Stomach smooth muscle (tissue), 2 donors: Measurements from ENCODE around the gene BAIAP2L2.
A peak's percentile ranks its signal among the peaks of the same experiment; 100 is the strongest.

Experiments used
- H3K27ac ChIP-seq: one replicate; pipeline ENCODE4 v1.7.0; 2013; ENCODE audit warnings: mild to moderate bottlenecking, low read length, inconsistent platforms
- H3K27me3 ChIP-seq, 2 donors: one replicate each; pipeline ENCODE4 v1.7.0; 2013; ENCODE audit warnings: low read length in 2 of 2; ENCODE audit not compliant: insufficient read depth in 2 of 2, control insufficient read depth in 1 of 2
- H3K36me3 ChIP-seq, 2 donors: one replicate each; pipeline ENCODE4 v1.7.0; 2013; ENCODE audit warnings: low read length in 2 of 2; ENCODE audit not compliant: control insufficient read depth in 2 of 2, insufficient read depth in 2 of 2
- H3K4me1 ChIP-seq: one replicate; pipeline ENCODE4 v1.7.0; 2013; ENCODE audit warnings: low read length; ENCODE audit not compliant: control insufficient read depth, insufficient read depth
- H3K4me3 ChIP-seq, 2 donors: one replicate each; pipeline ENCODE4 v1.7.0; 2013; ENCODE audit warnings: low read length in 2 of 2
- H3K9ac ChIP-seq, 2 donors: one replicate each; pipeline ENCODE4 v1.7.0; 2013; ENCODE audit warnings: low read length in 2 of 2, mild to moderate bottlenecking in 1 of 2
- H3K9me3 ChIP-seq, 2 donors: one replicate each; pipeline ENCODE4 v1.7.0; 2013; ENCODE audit warnings: low read length in 2 of 2; ENCODE audit not compliant: control insufficient read depth in 2 of 2
- donor health status: healthy.
- donor health status: Pancreatic carcinoma.

The BAIAP2L2 gene

DNA sequence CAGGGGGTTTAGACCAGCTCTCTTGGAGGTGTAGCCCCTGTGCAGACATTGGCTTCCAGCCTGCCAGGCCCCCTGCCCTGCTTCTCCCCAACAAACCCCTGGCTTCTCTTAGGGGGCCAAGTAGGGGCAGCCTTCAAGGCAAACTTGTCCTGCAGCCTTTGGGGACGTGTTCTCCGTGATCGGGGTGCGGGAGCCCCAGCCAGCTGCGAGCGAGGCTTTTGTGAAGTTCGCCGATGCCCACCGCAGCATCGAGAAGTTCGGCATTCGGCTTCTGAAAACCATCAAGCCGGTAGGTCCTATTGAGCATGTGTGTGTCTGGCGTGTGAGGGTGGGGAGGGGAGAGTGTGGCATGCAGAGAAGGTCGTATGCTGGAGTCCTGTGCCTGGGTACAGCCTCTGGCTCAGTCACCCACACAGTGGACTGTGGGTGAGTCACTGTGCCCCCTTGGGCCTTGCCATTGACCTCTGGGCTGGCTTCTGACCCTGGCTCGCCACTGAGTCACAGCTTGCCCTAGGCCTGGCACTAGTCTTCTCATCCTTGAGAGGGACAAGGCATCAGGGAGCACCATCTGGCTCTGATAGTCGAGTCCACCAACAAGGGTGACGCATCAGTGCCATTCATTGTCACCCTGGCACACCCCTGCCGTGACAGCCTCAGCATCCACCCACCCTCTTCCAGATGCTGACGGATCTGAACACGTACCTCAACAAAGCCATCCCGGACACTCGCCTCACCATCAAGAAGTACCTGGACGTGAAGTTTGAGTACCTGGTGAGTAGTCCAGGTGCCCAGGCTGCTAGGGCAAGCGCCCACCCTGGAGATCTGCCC, 37.9 kb downstream of the BAIAP2L2 start:
- H3K4me3 ChIP-seq = no peak overlapping the region
- H3K9ac ChIP-seq = no peak overlapping the region
- peaks cover 0 to 11% of the 10 kb centered on the region in 2 donors for H3K36me3 ChIP-seq
- no peaks in the 10 kb centered on the region for H3K27me3 ChIP-seq
- peaks cover 30% of the 10 kb centered on the region for H3K4me1 ChIP-seq
- no peaks in the 10 kb centered on the region for H3K9me3 ChIP-seq
- no peak overlapping the region for H3K27ac ChIP-seq

DNA sequence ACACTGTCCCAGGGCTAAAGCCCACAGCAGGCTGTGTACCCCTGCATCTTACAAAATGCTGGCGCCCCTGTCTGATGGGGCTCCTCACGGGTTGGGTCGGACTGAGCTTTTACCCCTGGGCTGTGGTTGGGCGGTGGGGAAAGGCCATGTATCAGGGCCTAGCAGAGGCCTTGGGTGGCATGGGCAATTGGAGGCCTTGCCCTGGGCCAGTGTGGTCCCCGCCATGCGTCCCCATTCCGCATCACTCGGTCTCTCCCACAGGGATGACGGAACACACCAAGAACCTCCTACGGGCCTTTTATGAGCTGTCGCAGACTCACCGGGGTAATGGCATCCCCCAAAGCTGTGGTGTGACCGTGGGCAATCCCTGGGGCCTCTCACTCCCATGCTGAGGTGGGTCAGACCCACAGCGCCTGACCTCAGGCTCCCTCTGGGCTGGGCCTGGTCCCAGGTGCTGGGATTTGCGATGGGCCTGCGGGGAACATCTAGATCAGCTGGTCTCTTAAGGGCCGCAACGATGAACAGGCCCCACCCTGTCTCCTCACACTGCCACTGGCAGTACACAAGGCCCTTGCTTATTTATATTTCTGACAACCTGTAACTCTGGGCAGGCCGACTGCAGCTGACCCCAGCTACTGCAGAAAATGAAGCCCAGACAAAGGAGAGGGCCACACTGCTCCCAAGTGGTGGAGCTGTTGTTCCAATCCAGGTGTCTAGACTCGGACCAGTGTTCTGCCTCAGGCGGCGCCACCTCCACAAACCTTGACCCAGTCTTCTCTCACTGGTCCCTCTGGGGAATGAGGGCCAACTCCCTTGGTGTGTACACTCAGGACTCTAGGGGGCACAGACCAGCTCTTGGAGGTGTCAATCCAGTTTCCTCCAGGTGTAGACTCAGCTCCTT, 38.8 kb downstream of the BAIAP2L2 start:
- Histone ChIP-seq H3K9me3 (no peaks in the 10 kb centered on the region), H3K27me3 (no peaks in the 10 kb centered on the region), H3K4me3 (no peak overlapping the region), H3K4me1 (peaks cover 31% of the 10 kb centered on the region), H3K36me3 (peaks cover 0 to 13% of the 10 kb centered on the region in 2 donors), H3K27ac (no peak overlapping the region), H3K9ac (no peak overlapping the region)

DNA sequence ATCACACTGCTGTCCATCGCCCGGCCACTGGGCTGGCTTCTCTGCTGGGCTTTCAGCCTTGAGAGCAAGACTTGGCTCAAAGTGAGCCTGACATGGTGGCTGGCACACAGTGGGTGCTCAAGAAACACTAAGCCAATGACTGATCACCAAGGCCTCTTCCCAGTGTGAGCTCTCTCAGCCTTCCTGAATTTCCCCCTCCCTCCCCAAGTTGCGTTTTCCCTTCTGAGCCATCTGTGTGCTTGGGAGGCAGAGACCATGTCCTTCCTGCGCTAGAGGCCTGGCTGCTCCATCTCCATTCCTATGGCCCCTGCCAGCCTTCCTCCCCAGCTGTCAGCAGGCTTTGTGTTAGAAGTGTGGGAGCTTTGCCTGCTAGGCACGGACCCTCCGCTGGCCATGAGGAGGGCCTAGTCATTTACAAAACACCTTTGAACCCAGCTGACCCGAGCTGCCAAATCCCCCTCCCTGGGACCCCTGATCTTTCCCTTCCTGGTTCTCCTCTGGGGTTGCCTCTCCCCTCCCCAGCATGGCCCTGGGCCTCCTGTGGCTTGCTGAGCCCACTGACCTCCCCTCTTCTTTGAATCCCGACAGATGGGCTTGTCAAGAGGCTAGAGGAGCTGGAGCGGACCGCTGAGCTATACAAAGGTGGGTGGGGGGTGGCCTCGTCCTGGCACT, 40.1 kb downstream of the BAIAP2L2 start:
- Histone ChIP-seq H3K4me3 (peak overlapping the region in 1 of 2 donors; percentile 49), H3K27ac (peak overlapping the region; percentile 80), H3K4me1 (peaks cover 31% of the 10 kb centered on the region), H3K27me3 (no peaks in the 10 kb centered on the region), H3K9ac (peak overlapping the region; percentile 5 to 30), H3K9me3 (no peaks in the 10 kb centered on the region), H3K36me3 (peaks cover 2 to 15% of the 10 kb centered on the region in 2 donors)

DNA sequence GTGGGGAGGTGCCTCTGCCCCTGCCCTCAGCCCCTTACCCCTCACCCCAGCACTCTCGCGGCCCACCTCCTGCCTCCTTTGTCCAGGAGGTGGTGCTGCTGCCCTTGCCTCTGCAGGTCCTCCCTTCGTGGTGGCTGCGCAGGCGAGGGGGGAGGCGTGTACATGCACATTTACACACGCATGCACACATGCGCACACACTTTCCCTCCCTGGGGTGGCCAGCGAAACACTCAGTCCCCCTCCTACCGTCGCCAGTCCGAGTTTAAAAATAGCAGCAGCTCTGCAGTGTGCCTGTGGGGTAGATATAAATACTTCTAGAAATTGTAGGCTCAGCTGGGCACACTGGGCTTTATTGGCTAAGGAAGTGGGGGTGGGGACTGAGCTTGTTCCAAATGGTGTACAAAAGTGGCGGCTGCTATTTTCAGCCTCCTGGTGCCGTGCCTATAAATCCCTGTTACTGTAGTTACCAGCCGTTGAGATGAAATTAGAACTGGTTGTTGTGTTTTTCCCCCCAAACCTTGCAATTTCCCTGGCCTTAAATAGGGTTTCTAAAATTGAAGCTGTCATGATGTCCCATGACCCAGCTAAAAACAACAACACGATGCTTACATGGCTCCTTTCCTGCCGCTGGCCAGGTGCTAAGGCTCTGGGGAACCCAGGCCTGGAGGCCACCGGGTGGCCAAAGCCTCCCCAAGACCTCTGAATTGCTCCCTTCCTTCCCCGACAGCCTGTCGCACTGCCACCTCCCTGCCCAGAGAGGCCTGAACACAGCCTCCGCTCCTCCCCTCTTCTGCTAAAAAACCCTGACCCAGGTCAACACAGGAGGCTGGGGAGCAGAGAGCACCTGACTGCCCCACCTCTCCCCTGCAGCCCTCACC, 40.9 kb downstream of the BAIAP2L2 start:
- Histone ChIP-seq H3K9me3 (no peaks in the 10 kb centered on the region), H3K9ac (peak overlapping the region; percentile 48 to 58), H3K4me3 (peak overlapping the region in 1 of 2 donors; percentile 54), H3K36me3 (peaks cover 9 to 19% of the 10 kb centered on the region in 2 donors), H3K27me3 (no peaks in the 10 kb centered on the region), H3K4me1 (peaks cover 31% of the 10 kb centered on the region), H3K27ac (peak overlapping the region; percentile 80)

DNA sequence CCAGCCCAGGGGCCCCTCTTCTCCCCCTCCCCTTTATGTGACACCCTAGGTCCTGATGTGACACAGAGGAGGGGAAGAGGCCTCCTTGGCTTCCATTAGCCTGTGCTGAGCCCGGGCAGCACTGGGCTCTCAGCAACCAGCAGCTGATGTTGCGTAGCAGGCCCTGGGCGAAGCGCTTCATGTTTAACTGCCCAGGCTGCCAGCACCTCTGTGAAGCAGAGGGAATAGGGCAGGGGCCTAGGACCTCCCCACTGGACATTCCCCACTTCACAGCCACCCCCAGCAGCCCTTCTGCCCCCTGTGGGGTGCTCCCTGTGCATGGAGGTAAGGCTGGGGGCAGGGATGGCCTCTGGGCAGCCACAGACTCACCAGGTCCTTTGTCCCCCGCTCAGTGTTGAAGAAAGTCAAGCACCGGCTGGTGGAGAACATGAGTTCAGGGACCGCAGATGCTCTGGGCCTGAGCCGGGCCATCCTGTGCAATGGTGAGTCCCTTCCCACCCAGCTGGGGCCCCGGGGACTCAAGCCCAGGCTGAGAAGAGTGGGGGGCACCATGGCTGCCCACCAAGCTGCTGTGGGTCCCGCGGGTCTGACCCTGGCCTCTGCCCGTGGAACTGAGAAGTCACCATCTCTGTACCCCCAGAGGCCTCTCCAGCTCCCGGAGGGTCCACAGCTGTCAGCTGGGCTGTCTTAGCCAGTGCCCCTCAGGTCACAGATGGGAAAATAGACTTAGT, 41.7 kb downstream of the BAIAP2L2 start:
- Histone ChIP-seq H3K27ac (peak overlapping the region; percentile 80), H3K4me3 (peak overlapping the region in 1 of 2 donors; percentile 54), H3K36me3 (peaks cover 10 to 19% of the 10 kb centered on the region in 2 donors), H3K27me3 (no peaks in the 10 kb centered on the region), H3K9me3 (no peaks in the 10 kb centered on the region), H3K4me1 (peaks cover 31% of the 10 kb centered on the region), H3K9ac (peak overlapping the region; percentile 48 to 58)

DNA sequence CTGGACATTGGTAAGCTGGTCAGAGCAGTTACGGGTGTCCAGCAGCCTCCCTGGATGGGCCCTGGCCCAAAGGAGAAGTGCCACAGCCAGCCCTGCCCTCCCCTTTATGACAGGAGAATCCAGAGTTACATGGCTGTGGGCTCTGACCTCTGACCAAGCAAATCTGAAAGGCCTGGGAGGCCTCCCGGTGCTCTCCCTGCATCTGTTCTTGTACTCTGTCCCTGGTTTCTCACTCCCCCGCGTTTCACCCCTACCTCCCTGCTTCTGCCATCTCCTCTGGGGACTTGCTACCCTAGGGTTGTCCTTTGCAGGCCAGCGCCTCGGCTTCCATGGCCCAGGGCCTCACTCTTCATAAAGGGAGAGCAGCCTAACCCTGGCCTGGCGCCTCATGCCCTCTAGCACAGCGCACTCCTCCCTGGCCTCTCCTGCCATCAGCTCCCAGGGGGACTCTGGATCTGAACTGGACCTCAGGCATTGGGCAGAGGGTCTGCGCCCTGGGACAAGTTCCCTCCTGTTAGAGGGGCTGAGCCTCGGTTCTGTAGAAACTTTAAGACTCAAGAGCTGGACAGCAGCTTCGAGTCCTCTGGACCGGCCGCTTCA, 42.6 kb downstream of the BAIAP2L2 start:
- H3K36me3 ChIP-seq = peaks cover 10 to 18% of the 10 kb centered on the region in 2 donors
- no peak overlapping the region for H3K4me3 ChIP-seq
- H3K27ac ChIP-seq = peak overlapping the region; percentile 80
- H3K9me3 ChIP-seq = no peaks in the 10 kb centered on the region
- H3K4me1 ChIP-seq = peaks cover 31% of the 10 kb centered on the region
- H3K9ac ChIP-seq = peak overlapping the region in 1 of 2 donors; percentile 58
- H3K27me3 ChIP-seq = no peaks in the 10 kb centered on the region

DNA sequence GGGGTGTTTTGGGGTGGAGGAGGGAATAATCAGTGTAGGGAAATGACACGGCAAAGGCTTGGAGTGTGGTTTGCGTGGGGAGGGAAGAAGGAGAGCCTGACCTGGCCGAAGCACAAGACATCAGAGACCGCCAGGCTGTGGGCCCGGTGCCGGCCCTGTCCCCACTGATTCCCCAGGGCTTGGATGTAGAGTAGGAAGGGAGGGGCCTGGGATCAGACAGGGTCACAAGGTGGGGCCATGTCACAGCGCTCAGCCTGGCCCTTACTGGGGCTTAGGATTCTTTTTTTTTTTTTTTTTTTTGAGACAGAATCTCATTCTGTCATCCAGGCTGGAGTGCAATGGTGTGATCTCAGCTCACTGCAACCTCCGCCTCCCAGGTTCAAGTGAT, 43.5 kb downstream of the BAIAP2L2 start:
- Histone ChIP-seq H3K36me3 (peaks cover 10 to 11% of the 10 kb centered on the region in 2 donors), H3K27ac (no peak overlapping the region), H3K9ac (no peak overlapping the region), H3K4me3 (no peak overlapping the region), H3K9me3 (no peaks in the 10 kb centered on the region), H3K4me1 (peaks cover 31% of the 10 kb centered on the region), H3K27me3 (no peaks in the 10 kb centered on the region)

DNA sequence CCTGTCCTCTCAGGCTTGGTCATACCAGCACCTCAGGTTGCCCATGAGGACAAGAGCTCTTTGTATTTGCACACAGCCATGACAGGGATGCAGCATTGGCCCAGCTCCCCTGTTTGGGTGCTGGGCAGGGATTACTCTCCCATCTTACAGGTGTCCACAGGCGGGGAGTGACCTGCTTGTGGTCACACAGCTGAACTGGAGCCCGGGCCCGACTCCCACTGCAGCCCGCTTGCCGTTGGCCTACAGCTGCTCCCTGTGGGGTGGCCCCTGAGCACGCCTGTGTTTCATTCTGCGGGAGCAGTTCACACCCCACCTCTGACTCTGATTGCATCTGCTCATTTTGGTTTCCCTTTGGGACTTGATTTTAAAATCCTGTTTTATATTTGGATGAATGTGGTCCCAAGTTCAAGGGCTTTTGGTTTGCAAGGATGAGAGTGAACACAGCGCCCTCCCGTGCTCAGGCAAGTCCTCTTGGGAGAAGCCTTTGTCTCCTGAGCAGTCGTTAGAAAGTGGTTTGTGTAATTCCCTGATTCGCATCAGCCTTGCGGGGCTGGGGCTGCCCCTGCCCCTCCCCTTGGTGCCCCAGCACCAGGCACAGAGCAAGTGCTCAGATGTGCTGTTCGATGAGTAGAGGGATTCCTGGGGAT, 44.0 kb downstream of the BAIAP2L2 start:
- Histone ChIP-seq H3K9me3 (no peaks in the 10 kb centered on the region), H3K9ac (no peak overlapping the region), H3K27ac (no peak overlapping the region), H3K27me3 (no peaks in the 10 kb centered on the region), H3K36me3 (peaks cover 10 to 11% of the 10 kb centered on the region in 2 donors), H3K4me3 (no peak overlapping the region), H3K4me1 (peaks cover 31% of the 10 kb centered on the region)

DNA sequence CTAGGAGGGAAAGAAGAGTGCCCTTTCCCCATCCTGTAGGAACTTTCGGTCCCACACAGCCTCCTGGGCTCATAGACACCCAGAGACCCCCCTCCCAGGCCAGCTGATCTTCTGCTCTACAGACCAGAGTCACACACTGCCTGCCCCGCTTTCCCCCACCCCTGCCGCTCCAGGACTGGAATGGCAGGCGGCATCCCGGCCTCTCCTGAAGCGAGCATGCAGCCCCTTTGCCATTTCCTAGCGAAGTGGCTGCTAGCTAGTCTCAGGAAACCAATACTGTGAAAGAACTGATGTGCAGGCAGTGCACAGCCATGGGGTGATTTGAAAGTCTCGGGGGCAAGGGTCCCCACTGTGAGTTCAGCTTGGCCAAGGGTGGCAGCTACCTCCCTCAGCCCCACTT, 44.9 kb downstream of the BAIAP2L2 start:
- Histone ChIP-seq H3K27ac (no peak overlapping the region), H3K36me3 (peaks cover 10 to 11% of the 10 kb centered on the region in 2 donors)

More for the DNA sequence above, 44.9 kb downstream of the BAIAP2L2 start:
- Histone ChIP-seq H3K9ac (no peak overlapping the region), H3K4me3 (no peak overlapping the region), H3K9me3 (no peaks in the 10 kb centered on the region), H3K27me3 (no peaks in the 10 kb centered on the region), H3K4me1 (peaks cover 27% of the 10 kb centered on the region)
